ENCODE measurements around the gene IRF2.
"Not testable (repeated sequence)": the region's sequence is repeated elsewhere in the genome, so short reads cannot be mapped to it uniquely, and the experiment has no call there.

IRF2 gene

DNA sequence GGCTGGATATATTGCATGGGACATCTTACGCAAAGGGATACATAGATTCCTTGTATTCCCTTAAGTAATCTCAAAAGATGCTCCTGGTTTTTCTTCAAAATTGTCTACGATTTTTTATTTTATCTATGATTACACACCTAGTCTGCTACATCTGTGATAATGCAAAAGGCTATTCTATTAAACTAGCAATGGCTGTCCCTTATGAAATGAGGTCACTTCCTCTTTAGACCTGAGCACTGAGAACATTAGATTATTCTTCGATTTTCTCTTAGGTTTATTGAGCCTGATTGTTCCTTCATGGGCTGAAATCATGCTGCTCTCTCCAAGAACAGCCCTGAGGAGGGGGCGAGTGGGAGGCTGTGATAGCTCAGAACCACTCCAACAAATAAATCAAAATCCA, 129.9 kb downstream of the IRF2 start:
- H3K27ac Mint-ChIP-seq, result no peak overlapping the region
- CTCF ChIA-PET, result interaction anchor here (0.6 kb wide), 1 partner anchor 44 kb away, joined by 3 read pairs; no protein-coding TSS in a partner anchor
- H3K36me3 Mint-ChIP-seq, result no peaks in the 10 kb centered on the region
- no peak for DNase-seq
- H3K4me3 Mint-ChIP-seq, result peak overlapping the region; percentile 73
- H3K27me3 Mint-ChIP-seq, result peaks cover 9% of the 10 kb centered on the region
- peaks cover 20% of the 10 kb centered on the region for H3K4me1 Mint-ChIP-seq
- no peaks in the 10 kb centered on the region for H3K9me3 Mint-ChIP-seq

DNA sequence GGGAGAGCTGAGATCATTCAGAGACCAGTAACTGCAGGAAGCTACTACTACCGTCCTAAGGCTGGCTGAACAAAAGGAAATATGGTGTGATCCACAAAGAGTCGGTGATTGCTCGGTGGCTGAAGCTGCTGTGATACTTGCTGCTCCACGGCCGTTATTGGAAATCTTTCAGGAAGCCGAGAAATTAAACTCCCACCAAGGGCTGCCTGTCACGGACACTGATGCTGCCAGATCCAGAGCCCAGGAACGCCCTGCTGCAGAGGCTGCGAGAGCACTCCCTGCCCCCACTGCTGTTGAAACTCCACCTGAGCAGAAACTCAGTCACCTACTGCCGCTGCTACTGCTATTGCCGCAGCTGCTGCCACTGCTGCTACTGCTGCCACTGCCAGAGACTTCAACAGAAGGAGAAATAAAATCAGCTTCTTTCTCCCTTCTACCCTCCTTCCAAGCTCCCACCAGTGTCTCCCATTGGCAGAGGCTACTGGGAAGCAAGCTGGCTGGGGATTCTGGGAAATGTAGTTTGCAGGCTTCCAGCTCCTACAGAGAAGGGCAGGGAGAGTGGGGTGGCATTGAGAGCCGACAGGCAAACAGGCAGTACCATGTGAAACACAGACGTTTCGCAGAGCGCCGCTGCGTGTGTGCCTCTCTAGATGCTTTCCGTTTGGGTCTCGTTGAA, 130.7 kb downstream of the IRF2 start:
- Mint-ChIP-seq H3K4me3 (peak overlapping the region; percentile 73), H3K27ac (peak overlapping the region; percentile 72), H3K36me3 (peaks cover 2% of the 10 kb centered on the region), H3K9me3 (no peaks in the 10 kb centered on the region), H3K4me1 (peaks cover 20% of the 10 kb centered on the region), H3K27me3 (peaks cover 7% of the 10 kb centered on the region)
- DNase-seq, result peak; percentile 69
- CTCF ChIA-PET, result interaction anchor here (0.9 to 1.0 kb wide), 3 partner anchors 9 to 60 kb away, joined by 3 read pairs; no protein-coding TSS in a partner anchor

DNA sequence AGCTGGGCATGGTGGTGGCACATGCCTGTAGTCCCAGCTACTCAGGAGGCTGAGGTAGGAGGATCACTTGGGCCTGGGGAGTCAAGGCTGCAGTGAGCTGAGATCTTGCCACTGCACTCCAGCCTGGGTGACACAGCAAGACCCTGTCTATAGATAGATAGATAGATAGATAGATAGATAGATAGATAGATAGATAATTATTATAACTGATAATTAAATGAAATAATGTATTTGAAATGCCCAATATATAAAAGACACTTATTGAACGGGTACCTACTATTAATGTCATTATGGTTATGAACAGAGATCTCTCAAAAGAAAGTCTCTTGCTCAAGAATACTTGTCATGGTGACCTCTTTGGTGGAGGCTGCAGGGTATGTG, 131.5 kb downstream of the IRF2 start:
- H3K9me3 Mint-ChIP-seq, DNase-seq, H3K27ac Mint-ChIP-seq, H3K27me3 Mint-ChIP-seq, H3K36me3 Mint-ChIP-seq: not testable (repeated sequence)
- peaks cover 20% of the 10 kb centered on the region for H3K4me1 Mint-ChIP-seq
- H3K4me3 Mint-ChIP-seq, result peak overlapping the region; percentile 73
- CTCF ChIA-PET, result interaction anchor here (0.9 kb wide), 2 partner anchors 8 to 60 kb away, joined by 3 read pairs; no protein-coding TSS in a partner anchor

DNA sequence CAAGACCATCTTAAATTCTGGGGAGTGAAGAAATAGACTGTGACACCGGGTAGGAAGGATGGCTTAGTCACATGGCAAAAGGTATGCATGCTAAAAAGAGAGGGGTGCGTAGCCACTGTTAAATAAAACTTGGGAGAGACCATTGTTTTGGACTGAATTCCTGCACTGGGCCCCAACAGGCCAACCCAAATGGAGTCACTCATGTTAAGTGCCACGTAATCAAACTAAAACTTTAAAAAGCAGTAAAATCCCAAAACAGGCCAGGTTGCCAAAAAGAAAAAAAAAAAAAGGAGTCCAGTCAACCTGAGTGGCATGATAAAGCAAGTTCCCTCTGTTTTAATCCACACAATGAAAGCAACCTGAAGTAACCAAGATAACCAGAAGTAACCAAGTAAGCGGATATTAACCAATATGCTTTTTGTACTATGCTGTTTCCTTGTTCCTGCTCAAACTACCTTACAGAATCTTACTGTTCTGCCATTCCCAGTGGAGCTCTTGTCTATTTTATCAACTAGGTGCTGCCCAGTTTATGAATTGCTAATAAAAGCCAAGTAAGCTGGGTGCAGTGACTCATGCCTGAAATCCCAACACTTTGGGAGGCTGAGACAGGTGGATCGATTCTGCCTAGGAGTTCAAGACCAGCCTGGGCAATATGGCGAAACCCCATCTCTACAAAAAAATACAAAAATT, 132.0 kb downstream of the IRF2 start:
- Mint-ChIP-seq H3K4me3 (no peak overlapping the region), H3K27ac (no peak overlapping the region), H3K27me3 (peaks cover 5% of the 10 kb centered on the region), H3K4me1 (peaks cover 18% of the 10 kb centered on the region), H3K9me3 (peaks cover 12% of the 10 kb centered on the region), H3K36me3 (peaks cover 3% of the 10 kb centered on the region)
- DNase-seq, result no peak
- CTCF ChIA-PET, result no interaction called here

DNA sequence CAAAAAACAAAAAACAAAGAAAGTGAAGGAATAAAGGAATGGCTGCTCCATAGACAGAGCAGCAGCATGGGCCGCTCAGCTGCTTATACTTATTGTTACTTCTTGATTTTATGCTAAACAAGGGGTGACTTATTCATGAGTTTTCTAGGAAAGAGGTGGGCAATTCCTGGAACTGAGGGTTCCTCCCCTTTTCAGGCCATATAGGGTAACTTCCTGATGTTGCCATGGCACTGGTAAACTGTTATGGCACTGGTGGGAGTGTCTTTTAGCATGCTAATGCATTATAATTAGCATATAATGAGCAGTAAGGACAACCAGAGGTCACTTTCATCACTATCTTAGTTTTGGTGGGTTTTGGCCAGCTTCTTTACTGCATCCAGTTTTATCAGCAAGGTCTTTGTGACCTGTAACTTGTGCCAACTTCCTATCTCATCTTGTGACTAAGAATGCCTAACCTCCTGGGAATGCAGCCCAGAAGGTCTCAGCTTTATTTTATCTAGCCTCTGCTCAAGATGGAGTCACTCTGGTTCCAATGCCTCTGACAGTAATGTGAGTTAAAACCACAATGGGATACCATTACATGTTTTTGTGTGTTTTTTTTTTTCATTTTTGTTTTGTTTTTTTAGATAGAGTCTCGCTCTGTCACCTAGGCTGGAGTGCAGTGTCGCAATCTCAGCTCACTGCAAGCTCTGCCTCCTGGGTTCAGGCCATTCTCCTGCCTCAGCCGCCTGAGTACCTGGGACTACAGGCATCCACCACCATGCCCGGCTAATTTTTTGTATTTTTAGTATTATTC, 134.8 kb downstream of the IRF2 start:
- H3K9me3 Mint-ChIP-seq, result peaks cover 20% of the 10 kb centered on the region
- H3K36me3 Mint-ChIP-seq, H3K27me3 Mint-ChIP-seq, H3K4me3 Mint-ChIP-seq, CTCF ChIA-PET, H3K27ac Mint-ChIP-seq: not testable (repeated sequence)
- H3K4me1 Mint-ChIP-seq, result peaks cover 24% of the 10 kb centered on the region
- peak; percentile 28 for DNase-seq

DNA sequence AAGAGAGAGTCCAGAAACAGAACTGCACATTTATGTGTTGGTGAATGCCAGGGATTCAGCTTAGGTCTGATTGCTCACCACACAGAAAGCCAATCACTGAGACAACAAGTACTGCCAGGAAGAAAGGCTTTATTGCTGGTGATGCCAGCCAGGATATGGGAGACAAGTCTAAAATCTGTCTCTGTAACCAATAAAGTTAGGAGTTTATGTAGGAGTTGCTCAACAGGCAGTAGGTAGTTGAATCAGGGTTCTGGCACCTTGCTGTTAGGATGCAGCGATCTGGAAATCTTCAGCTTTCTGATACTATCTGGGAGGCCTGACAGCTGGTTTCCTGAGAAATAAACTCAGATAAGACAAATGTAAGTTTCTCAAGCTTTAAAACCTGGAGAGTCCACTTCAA, 136.4 kb downstream of the IRF2 start:
- Mint-ChIP-seq H3K4me1 (peaks cover 9% of the 10 kb centered on the region), H3K27ac (no peak overlapping the region), H3K4me3 (no peak overlapping the region), H3K9me3 (peaks cover 20% of the 10 kb centered on the region), H3K36me3 (peaks cover 10% of the 10 kb centered on the region), H3K27me3 (no peaks in the 10 kb centered on the region)
- CTCF ChIA-PET, result no interaction called here
- no peak for DNase-seq

Measured in activated naive CD4-positive, alpha-beta T cell treated with anti-CD3 and anti-CD28 coated beads, Interleukin-2, amount 10 ng/mL, durations not matched to agents 7 days and 5 days (primary cell).